Cortex of kidney (tissue), 1 donor: ENCODE measurements around the gene WBP2NL.

Experiments used
- DNase-seq: peaks from one replicate; lab custom pipeline; 2025; lab: John Stamatoyannopoulos, UW

Gene WBP2NL

GRCh38 chr22:41978732-41979131 is 19.9 kb upstream of the WBP2NL start:
- no peak for DNase-seq

DNA sequence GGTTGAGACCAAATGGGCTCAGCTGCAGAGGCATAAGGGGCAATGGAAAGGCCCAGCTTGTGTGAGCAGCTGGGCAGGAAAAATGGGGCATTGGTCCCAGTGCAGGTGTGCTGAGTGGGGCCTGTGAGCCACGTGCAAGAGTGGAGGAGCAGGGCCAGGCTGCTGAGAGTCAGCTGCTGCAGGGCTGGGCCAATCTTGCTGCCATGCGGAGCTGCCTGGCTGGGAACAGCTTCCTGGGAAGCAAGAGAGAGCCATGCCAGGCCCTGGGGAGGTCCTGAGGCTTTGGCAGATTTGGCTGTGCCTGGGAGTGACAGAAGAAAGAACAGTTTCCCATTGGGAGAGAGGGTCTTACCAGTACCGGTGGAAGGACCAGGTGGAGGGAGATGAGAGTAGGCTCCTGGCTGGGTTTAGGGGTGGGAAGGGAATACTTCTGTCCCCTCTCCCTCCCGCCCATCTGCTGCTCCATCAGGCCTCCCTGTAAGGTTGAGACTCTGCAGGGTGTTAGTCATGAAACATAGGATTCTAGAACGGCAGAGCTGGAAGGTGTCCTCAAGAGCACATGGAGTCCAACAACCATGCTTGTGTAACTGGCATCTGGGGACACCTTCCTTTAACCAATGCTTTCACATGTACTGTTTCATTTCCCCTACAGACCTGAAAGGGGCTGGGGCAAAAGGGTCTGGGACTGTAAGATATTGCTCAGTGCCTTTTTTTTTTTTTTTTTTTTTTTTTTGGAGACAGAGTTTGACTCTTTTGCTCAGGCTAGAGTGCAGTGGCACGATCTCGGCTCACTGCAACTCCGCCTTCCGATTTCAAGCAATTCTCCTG is 19.0 kb upstream of the WBP2NL start:
- DNase-seq: no peak

GRCh38 chr22:41982865-41983264 is 15.7 kb upstream of the WBP2NL start:
- DNase-seq: no peak

GRCh38 chr22:41983513-41984405 is 14.8 kb upstream of the WBP2NL start:
- DNase-seq: no peak

DNA sequence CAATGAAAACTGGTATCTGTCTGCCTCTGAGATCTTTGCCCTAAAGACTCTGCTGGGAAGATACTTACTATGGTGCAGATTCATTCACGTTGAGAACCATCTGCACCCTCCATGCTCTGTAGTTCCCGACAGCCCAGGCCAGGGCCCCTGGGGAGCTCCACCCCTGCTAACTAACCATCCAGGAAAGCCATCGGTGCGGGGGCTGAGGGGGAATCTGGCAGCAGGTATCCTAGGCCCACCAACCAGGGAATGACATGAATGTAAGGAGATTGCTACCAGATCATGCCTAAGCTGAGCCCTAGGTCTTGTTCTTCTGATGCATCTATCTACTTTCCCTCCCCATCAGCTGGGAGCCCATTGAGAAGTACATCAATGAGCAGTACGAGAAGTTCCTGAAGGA is 11.3 kb upstream of the WBP2NL start:
- no peak for DNase-seq

DNA sequence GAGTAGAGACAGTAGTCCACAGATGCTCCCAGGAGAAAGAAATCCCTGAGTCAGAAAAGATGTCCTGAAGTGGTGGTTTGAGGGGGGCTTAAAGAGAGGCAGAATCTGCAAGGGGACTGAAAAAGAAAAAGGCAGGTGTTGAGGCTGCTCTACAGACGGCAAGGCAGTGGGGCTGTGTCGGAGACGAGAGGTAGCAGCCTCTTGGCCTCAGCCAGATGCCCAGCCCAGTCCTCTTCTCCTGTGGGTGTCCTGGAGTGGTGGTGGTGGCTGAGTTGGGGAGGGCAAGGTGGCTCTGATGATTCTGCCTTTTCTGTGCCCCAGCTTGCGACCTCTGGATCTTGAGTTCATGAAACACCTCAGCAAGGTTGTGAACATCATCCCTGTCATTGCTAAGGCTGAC is 9.3 kb upstream of the WBP2NL start:
- DNase-seq: no peak

DNA sequence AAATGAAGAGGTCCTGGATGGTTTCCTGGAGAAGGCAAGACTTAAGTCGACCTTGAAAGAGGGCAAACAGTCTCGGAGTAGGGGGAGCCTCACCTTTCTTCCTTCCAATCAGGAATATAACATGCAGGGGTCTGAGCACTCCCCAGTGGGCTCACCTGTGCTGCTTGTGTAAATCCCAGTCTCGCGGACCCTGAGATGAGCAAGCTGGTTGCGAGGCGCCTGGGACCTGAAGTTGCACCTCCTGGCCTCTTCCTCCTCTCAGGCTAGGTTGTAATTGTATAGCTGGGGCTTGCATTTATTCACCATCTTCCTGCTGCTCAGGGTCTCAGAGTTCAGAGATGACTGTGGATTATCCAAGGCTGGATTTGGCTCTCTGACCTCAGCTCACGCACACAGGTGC is 7.5 kb upstream of the WBP2NL start:
- no peak for DNase-seq

DNA sequence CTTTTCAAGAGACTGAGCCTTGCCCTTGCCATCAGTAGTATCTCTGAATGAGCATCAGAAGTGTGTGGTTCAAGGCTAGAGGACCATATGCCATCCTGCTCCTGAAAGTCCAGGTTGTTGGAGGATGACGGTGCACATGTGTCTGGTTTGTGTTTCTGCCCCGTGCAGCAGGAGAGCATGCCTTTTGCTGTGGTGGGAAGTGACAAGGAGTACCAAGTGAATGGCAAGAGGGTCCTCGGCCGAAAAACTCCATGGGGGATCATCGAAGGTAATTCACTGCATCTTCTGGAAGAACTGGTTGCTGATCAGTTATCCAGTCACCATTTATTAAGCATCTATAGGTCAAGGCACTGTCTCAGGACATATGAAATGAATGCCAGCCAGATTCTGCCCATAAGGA is 6.1 kb upstream of the WBP2NL start:
- no peak for DNase-seq

GRCh38 chr22:41995211-41995610 is 3.4 kb upstream of the WBP2NL start:
- no peak for DNase-seq

DNA sequence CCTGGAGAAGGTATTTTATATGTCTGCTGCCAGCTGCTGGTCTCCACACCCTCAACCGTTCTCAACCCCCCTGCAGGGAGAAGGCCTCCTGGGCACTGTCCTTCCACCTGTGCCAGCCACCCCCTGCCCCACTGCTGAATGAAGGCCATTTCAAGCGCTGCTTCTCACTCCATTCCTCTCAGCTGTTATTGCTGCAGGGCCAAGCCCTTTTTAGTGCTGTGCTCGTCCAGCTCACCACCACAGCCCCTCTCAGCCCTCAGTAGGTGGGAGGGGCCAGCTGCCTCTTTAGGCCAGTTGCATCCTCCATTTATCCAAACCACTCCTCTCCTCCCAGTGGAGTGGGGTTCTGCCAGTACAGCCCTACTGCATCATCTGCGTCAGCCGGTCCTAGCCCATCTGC is 1.8 kb upstream of the WBP2NL start:
- no peak for DNase-seq

- no peak for DNase-seq
These were observed 1.9 kb downstream of the WBP2NL start for GRCh38 chr22:42000466-42000865.

GRCh38 chr22:42001121-42001520 is 2.5 kb downstream of the WBP2NL start:
- DNase-seq: no peak

DNA sequence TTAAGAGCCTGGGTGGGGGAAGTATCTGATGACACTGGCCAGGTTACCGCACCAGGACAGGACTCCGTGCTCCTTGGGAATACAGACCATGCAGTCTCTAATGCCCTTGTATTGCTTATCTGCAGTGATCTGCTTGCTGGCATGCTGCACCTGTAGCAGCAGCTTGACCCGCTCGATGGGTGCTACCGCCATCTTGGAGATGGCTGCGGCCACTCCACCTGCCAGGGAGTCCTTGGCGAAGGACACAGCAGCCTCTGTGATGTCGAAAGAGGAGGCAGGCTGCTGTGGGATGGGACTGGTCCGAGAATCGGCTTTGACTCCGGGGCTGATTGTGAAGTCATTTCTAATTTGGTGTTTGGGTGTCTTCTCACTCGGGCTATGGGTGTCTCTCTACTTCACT is 3.1 kb downstream of the WBP2NL start:
- DNase-seq: no peak

DNA sequence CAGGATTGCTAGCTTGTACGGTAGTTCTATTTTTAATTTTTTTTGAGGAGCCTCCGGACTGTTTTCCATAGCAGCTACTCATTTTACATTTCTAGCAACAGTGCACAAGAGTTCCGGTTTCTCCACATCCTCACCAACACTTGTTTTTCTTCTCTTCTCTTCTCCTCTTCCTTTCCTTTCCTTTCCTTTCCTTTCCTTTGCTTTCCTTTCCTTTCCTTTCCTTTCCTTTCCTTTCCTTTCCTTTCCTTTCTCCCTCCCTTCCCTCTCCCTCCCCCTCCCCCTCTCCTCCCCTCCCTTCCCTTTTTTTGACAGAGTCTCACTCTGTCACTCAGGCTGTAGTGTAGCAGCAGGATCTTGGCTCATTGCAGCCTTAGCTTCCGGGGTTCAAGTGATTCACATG is 9.3 kb downstream of the WBP2NL start:
- DNase-seq: no peak

- DNase-seq: no peak
These were observed 12.2 kb downstream of the WBP2NL start for GRCh38 chr22:42010778-42011177.

DNA sequence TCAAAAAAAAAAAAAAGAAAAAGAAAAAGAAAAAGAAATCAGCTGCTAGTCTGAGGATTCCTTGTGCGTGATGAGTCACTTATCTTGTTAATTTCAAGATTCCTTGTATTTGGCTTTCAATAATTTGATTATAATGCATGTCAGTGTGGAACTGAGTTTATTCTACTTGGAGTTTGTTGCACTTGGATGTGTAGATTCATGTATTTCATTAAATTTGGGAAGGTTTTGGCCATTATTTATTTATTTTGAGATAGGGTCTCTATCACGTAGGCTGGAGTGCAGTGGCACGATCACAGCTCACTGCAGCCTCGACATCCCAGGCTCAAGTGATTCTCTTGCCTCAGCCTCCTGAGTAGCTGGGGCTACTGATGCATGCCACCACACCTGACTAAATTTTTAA is 14.8 kb downstream of the WBP2NL start:
- no peak for DNase-seq

DNA sequence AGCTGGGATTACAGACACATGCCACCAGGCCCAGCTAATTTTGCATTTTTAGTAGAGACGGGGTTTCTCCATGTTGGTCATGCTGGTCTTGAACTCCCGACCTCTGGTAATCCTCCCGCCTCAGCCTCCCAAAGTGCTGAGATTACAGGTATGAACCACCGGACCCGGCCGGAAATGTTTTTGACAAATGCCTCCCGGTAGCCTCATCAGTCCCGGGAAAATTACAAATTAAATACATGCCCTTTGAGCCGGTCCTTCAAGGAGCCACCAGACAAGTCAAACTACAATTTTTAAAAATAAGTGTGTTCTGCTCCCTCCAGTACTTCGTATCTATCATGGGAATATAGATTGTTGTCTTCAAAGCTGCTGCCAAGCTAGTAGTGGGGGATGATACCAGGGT is 17.5 kb downstream of the WBP2NL start:
- DNase-seq: no peak

DNA sequence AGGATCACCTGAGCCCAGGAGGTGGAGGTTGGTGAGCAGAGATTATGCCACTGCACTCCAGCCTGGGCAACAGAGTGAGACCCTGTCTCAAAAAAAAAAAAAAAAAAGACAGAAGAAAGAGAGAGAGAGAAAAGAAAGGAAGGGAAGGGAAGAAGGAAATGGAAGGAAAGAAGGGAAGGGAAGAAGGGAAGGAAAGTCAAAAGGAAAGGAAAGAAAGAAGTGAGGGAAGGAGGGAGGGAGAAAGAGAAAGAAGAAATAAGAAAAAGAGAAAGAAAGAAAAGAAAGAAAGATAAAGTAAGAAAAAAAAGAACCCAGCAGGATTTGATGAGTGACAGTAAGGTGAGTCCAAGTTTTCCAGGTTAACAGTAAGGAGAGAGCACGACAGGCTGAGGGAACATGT is 19.6 kb downstream of the WBP2NL start:
- no peak for DNase-seq

- DNase-seq: no peak
These were observed 23.0 kb downstream of the WBP2NL start for GRCh38 chr22:42021571-42021970.

GRCh38 chr22:42022162-42022847 is 23.7 kb downstream of the WBP2NL start:
- DNase-seq: no peak

DNA sequence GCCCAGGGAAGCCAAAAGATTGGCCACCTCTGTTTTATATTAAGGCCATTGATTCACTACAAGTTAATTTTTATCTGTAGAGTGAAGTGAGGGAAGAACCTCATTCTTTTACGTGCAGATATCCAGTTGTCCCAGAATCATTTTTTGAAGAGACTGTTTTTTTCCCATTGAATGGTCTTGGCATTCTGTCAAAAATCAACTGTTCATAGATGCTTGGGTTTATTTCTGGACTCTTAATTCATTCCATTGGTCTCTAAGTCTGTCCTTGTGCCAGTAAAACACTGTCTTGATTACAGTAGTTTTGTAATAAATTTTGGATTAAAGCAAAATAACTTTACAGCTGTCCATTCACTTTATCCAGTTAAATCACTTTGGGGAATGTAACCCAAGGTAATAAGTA is 26.8 kb downstream of the WBP2NL start:
- DNase-seq: no peak

- DNase-seq: no peak
These were observed 28.1 kb downstream of the WBP2NL start for GRCh38 chr22:42026705-42027104.
